Esophagus muscularis mucosa (tissue), 4 donors: ENCODE data around the gene TLE3.

Source experiments
- EP300 ChIP-seq: sonication (generic); formaldehyde crosslinking; IDR thresholded peaks from one replicate; pipeline ENCODE4 v1.6.1; 2017; ENCODE audit warnings: antibody characterized with exemption
- POLR2A ChIP-seq: fragments of 450-650 bp; IDR thresholded peaks from one replicate; pipeline ENCODE4 v1.6.1; 2017; ENCODE audit warnings: antibody characterized with exemption, moderate library complexity, mild to moderate bottlenecking, low read depth
- POLR2AphosphoS5 ChIP-seq, 2 donors: sonication (generic); formaldehyde crosslinking; IDR thresholded peaks; one replicate each; pipeline ENCODE4 v1.6.1; 2017; ENCODE audit warnings: antibody characterized with exemption in 2 of 2
- TF ChIP-seq, protein P1 (sequence below), 3 experiments: fragments of 200-600 bp in 2 of 3; fragments of 450-650 bp in 1 of 3; sonication (generic) in 2 of 3; IDR thresholded peaks; one replicate each; pipeline ENCODE4 v1.5.1; 2017 to 2019; ENCODE audit warnings: antibody characterized with exemption in 3 of 3, mild to moderate bottlenecking in 2 of 3, moderate library complexity in 1 of 3

DNA sequence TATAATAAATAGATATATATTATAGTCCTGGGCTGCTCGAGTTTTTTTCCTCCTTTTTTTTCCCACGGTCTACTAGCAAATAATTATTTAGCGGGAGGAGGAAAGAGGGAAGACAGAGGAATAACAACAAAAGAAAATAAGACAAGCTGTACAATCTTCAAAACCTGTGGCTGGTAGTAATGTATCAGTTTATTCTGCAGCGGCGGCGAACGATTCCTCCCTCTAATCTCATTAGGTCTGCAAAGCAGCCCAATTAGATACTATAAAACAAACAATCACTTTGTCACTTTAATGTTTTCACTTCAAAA is 390 bp upstream of the TLE3 start:
- TF ChIP-seq, protein P1, sequence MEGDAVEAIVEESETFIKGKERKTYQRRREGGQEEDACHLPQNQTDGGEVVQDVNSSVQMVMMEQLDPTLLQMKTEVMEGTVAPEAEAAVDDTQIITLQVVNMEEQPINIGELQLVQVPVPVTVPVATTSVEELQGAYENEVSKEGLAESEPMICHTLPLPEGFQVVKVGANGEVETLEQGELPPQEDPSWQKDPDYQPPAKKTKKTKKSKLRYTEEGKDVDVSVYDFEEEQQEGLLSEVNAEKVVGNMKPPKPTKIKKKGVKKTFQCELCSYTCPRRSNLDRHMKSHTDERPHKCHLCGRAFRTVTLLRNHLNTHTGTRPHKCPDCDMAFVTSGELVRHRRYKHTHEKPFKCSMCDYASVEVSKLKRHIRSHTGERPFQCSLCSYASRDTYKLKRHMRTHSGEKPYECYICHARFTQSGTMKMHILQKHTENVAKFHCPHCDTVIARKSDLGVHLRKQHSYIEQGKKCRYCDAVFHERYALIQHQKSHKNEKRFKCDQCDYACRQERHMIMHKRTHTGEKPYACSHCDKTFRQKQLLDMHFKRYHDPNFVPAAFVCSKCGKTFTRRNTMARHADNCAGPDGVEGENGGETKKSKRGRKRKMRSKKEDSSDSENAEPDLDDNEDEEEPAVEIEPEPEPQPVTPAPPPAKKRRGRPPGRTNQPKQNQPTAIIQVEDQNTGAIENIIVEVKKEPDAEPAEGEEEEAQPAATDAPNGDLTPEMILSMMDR (IDR thresholded peaks at IDR 0.05), result no peak
- no peak for TF ChIP-seq POLR2AphosphoS5 (IDR thresholded peaks at IDR 0.05)
- no peak for TF ChIP-seq POLR2A
- TF ChIP-seq EP300, result no peak
